ENCODE measurements around the gene PXDN.
"Not testable (repeated sequence)": the region's sequence is repeated elsewhere in the genome, so short reads cannot be mapped to it uniquely, and the experiment has no call there.

The PXDN gene

DNA sequence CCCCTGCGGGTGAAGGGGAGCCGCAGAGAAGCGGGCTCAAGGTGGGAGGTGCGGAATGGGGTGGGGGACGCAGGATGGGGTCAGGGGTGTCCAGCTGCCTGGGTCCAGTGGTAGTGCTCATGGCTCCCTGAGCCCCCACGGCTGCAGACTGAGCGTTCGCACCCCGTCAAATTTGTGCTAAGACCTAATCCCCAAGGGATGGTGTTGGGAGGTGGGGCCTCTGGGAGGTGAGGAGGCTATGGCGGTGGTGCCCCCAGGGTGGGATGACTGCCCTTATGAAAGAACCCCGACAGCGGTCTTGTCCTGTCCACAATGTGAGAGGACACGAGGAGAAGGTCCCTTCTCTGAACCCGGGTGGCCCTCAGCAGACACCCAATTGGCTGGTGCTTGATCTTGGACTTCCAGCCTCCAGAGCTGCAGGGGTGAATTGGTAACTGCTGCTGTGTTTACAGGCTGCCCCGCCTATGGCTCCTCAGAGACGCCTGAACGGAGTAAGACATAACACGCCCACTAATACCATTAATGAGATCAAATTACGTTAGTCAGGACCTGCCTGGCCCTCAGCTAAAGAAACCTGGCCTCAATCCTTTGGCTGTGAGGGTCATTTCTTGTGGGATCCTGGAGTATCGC lies 42.6 kb downstream of the PXDN start:
- no peak overlapping the region for H3K4me3 ChIP-seq (ENCODE audit: insufficient read length, low read depth)
- H3K9ac ChIP-seq (ENCODE audit: insufficient read length, low read depth) = no peak overlapping the region
- peaks cover 11% of the 10 kb centered on the region for H3K4me1 ChIP-seq (ENCODE audit: insufficient read depth, insufficient read length)
- H3K27me3 ChIP-seq (ENCODE audit: insufficient read depth, insufficient read length) = peaks cover 22% of the 10 kb centered on the region
- H3K36me3 ChIP-seq (ENCODE audit: insufficient read depth, insufficient read length, low read length) = peaks cover 15% of the 10 kb centered on the region
- no peak for DNase-seq (ENCODE audit: low read depth, low spot score)
- no peaks in the 10 kb centered on the region for H3K9me3 ChIP-seq (ENCODE audit: insufficient read depth, low read length)
- TF ChIP-seq SUZ12 (IDR thresholded peaks at IDR 0.05; ENCODE audit: extremely low read depth, insufficient read depth, insufficient read length) = no peak
- no peak for TF ChIP-seq ZNF274 (IDR thresholded peaks at IDR 0.05; ENCODE audit: low read depth, low read length)

DNA sequence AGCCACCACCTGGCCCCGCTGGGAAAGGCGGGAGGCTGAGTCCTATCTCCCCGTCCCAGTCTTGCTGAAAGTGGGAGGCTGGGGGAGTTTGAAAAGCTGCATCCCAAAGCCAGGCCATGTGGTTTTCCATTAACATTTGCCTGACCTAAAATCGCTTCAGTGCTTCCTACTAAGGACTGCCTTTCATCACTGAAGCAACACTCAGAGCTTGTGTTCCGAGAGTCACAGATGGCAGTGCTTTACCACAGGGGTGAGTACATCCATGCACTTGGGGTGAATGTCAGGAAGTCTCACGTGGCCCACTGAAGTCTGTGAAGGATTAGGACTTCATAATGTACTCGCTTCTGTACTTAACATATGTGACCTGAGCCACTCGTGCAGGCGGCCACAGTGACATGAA lies 43.3 kb downstream of the PXDN start:
- DNase-seq (ENCODE audit: low read depth, low spot score) = no peak
- Histone ChIP-seq H3K4me3 (ENCODE audit: insufficient read length, low read depth) (no peak overlapping the region), H3K27me3 (ENCODE audit: insufficient read depth, insufficient read length) (peaks cover 16% of the 10 kb centered on the region), H3K36me3 (ENCODE audit: insufficient read depth, insufficient read length, low read length) (peaks cover 15% of the 10 kb centered on the region), H3K9ac (ENCODE audit: insufficient read length, low read depth) (no peak overlapping the region), H3K9me3 (ENCODE audit: insufficient read depth, low read length) (no peaks in the 10 kb centered on the region), H3K4me1 (ENCODE audit: insufficient read depth, insufficient read length) (peaks cover 8% of the 10 kb centered on the region)
- TF ChIP-seq YY1 (IDR thresholded peaks at IDR 0.05; ENCODE audit: insufficient read depth, insufficient read length) = no peak
- no peak for TF ChIP-seq SUZ12 (IDR thresholded peaks at IDR 0.05; ENCODE audit: extremely low read depth, insufficient read depth, insufficient read length)
- TF ChIP-seq ZNF274 (IDR thresholded peaks at IDR 0.05; ENCODE audit: low read depth, low read length) = no peak

DNA sequence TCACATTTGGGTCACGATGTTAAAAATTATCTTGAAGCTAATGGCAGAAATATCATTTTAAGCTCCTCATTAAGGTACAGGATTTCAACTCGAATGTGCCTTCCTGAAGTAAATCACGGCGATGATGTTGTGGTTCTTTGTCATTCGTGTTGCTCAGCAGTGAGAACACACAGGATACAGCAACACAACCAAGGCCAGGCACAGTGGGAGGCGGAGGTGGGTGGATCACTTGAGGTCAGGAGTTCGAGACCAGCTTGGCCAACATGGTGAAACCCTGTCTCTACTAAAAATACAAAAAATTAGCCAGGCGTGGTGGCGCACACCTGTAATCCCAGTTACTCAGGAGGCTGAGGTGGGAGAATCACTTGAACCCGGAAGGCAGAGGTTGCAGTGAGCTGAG lies 43.9 kb downstream of the PXDN start:
- H3K9me3 ChIP-seq (ENCODE audit: insufficient read depth, low read length); H3K27me3 ChIP-seq (ENCODE audit: insufficient read depth, insufficient read length); H3K4me3 ChIP-seq (ENCODE audit: insufficient read length, low read depth); H3K9ac ChIP-seq (ENCODE audit: insufficient read length, low read depth); H3K4me1 ChIP-seq (ENCODE audit: insufficient read depth, insufficient read length); DNase-seq (ENCODE audit: low read depth, low spot score): not testable (repeated sequence)
- peaks cover 14% of the 10 kb centered on the region for H3K36me3 ChIP-seq (ENCODE audit: insufficient read depth, insufficient read length, low read length)

DNA sequence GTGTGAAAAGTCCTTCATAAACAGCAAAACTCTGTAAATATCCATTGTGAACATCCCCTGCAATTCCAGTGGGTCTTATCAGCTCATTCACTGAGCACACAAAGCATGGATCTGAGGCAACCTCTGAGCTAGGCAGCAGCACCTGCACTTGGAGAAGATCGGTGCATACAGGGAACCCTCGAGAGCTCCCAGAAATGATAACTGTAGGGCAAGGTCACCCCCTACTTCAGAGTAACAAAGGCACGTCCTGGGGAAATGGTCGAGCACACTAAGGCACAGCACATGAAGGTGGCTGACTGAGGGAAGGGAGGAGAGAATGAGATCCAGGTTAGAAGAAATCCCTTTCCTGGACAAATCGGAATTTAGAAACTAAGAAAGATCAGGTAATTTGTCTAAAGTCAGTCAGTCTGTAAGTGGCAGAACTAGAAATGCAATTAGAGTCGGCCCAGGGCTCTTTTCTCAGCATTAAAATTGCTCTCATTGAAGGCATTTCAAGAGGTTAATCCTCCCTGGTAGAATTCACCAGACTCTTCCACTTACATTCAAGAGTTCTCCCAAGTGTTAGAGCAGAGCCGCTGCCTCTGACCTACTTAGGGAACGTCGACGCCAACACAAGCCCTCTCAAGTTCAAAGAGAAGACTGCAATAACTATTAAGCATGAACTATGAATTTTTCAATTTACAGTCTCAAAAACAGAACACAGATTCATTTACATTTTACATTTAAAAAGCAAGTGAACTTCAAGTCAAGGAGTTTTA lies 45.9 kb downstream of the PXDN start:
- TF ChIP-seq ZNF274 (IDR thresholded peaks at IDR 0.05; ENCODE audit: low read depth, low read length) (no peak), YY1 (IDR thresholded peaks at IDR 0.05; ENCODE audit: insufficient read depth, insufficient read length) (no peak), SUZ12 (IDR thresholded peaks at IDR 0.05; ENCODE audit: extremely low read depth, insufficient read depth, insufficient read length) (no peak)
- Histone ChIP-seq H3K4me3 (ENCODE audit: insufficient read length, low read depth) (no peak overlapping the region), H3K9ac (ENCODE audit: insufficient read length, low read depth) (no peak overlapping the region), H3K27me3 (ENCODE audit: insufficient read depth, insufficient read length) (no peaks in the 10 kb centered on the region), H3K36me3 (ENCODE audit: insufficient read depth, insufficient read length, low read length) (peaks cover 6% of the 10 kb centered on the region), H3K9me3 (ENCODE audit: insufficient read depth, low read length) (no peaks in the 10 kb centered on the region), H3K4me1 (ENCODE audit: insufficient read depth, insufficient read length) (peaks cover 2% of the 10 kb centered on the region)
- no peak for DNase-seq (ENCODE audit: low read depth, low spot score)

DNA sequence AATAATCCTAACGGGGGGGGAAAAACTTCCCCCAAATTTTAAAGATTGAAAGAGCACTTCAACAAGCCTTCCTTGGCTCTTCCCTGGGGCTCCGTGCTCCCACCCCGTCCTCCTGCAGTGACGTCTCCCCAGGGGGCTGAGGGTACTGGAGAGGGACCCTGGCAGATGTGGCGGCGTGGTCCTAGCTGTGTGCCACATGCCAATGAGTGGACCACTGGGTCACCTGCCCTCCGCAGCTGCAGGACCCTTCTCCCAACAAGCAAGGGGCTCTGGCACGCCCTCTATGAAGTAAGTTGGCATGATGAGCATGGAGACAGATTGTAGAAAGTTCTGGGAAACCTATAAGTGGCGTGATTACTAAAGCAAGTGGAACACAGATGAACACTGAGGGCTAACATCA lies 46.7 kb downstream of the PXDN start:
- H3K4me3 ChIP-seq (ENCODE audit: insufficient read length, low read depth) = no peak overlapping the region
- DNase-seq (ENCODE audit: low read depth, low spot score) = no peak
- no peak for TF ChIP-seq YY1 (IDR thresholded peaks at IDR 0.05; ENCODE audit: insufficient read depth, insufficient read length)
- no peak for TF ChIP-seq SUZ12 (IDR thresholded peaks at IDR 0.05; ENCODE audit: extremely low read depth, insufficient read depth, insufficient read length)
- TF ChIP-seq ZNF274 (IDR thresholded peaks at IDR 0.05; ENCODE audit: low read depth, low read length) = no peak
- no peak overlapping the region for H3K9ac ChIP-seq (ENCODE audit: insufficient read length, low read depth)
- no peaks in the 10 kb centered on the region for H3K27me3 ChIP-seq (ENCODE audit: insufficient read depth, insufficient read length)
- peaks cover 8% of the 10 kb centered on the region for H3K36me3 ChIP-seq (ENCODE audit: insufficient read depth, insufficient read length, low read length)
- no peaks in the 10 kb centered on the region for H3K9me3 ChIP-seq (ENCODE audit: insufficient read depth, low read length)
- H3K4me1 ChIP-seq (ENCODE audit: insufficient read depth, insufficient read length) = peaks cover 2% of the 10 kb centered on the region

DNA sequence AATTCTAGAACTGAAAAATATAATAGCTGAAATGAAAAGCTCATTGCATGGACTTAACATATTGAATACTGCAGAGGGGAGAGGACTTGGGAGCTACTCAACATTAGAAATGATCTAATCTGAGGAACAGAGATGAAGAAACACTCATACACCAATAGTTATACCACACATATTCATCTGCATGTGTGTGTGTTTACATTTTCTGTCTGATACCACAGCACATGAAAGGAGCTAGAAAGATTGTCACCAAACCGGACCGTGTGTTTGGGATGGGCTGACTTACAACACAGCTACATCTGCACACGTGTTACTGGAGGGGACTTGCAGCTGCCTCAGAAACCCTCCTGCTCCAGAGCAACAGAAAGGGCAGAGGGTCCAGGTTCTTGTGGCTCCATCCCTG lies 47.8 kb downstream of the PXDN start:
- Histone ChIP-seq H3K27me3 (ENCODE audit: insufficient read depth, insufficient read length) (no peaks in the 10 kb centered on the region), H3K9me3 (ENCODE audit: insufficient read depth, low read length) (no peaks in the 10 kb centered on the region), H3K4me3 (ENCODE audit: insufficient read length, low read depth) (no peak overlapping the region), H3K4me1 (ENCODE audit: insufficient read depth, insufficient read length) (peaks cover 2% of the 10 kb centered on the region), H3K36me3 (ENCODE audit: insufficient read depth, insufficient read length, low read length) (peaks cover 20% of the 10 kb centered on the region), H3K9ac (ENCODE audit: insufficient read length, low read depth) (no peak overlapping the region)
- no peak for TF ChIP-seq SUZ12 (IDR thresholded peaks at IDR 0.05; ENCODE audit: extremely low read depth, insufficient read depth, insufficient read length)
- TF ChIP-seq ZNF274 (IDR thresholded peaks at IDR 0.05; ENCODE audit: low read depth, low read length) = no peak
- TF ChIP-seq YY1 (IDR thresholded peaks at IDR 0.05; ENCODE audit: insufficient read depth, insufficient read length) = no peak
- DNase-seq (ENCODE audit: low read depth, low spot score) = no peak

DNA sequence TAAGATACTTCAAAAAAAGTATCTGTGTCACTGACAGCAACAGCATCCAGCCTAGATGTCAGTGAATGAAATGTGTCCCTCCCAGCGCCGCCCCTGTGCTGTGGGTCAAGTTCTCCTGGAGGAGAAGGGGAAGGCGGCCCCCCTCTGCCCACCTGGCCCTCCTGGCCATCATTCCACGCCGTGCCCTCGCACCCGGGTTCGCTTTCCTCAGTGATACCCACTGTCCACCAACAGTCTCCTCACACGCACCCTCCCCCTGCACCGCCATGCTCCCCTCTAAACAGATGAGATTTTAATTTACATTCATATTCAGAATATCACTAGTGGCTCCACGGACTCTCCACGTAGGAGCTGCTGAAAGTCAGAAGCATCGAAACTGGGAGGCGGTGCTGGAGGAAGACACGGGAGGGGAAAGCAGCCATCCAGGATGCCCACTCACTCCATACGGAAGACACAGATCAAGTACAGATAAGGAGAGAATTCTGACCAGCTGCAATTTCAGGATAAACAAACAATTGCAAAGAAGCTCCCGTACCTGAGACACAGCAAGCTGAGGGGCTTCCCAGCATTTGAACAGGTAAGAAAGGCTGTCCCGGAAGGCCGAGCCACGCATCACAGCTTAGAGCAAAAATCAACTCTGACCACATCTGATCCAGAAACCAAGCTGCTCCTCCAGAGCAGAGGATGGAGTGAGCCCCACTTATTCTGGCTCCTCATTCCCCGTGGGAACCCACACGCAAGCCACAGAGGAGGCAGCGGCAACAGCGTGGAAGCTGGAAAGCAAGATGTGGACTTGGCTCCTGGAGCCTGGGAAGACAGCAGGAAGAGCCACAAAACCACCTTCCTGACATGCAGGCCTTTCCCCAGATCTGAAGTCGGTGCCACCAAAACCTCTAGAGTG lies 49.7 kb downstream of the PXDN start:
- Histone ChIP-seq H3K36me3 (ENCODE audit: insufficient read depth, insufficient read length, low read length) (peaks cover 27% of the 10 kb centered on the region), H3K4me1 (ENCODE audit: insufficient read depth, insufficient read length) (no peaks in the 10 kb centered on the region), H3K4me3 (ENCODE audit: insufficient read length, low read depth) (no peak overlapping the region), H3K9me3 (ENCODE audit: insufficient read depth, low read length) (no peaks in the 10 kb centered on the region), H3K9ac (ENCODE audit: insufficient read length, low read depth) (no peak overlapping the region), H3K27me3 (ENCODE audit: insufficient read depth, insufficient read length) (no peaks in the 10 kb centered on the region)
- DNase-seq (ENCODE audit: low read depth, low spot score) = no peak
- no peak for TF ChIP-seq ZNF274 (IDR thresholded peaks at IDR 0.05; ENCODE audit: low read depth, low read length)
- no peak for TF ChIP-seq SUZ12 (IDR thresholded peaks at IDR 0.05; ENCODE audit: extremely low read depth, insufficient read depth, insufficient read length)
- TF ChIP-seq YY1 (IDR thresholded peaks at IDR 0.05; ENCODE audit: insufficient read depth, insufficient read length) = no peak

Data from NT2/D1 (cell line).